Measurements from ENCODE around the gene KCND1.

Gene KCND1

GRCh38 chrX:48934581-48935300 lies 36.9 kb downstream of the KCND1 start:
- no peak for TF ChIP-seq CTCF (IDR thresholded peaks at IDR 0.05)
- H3K36me3 Mint-ChIP-seq (ENCODE audit: low read depth), result peaks cover 62% of the 10 kb centered on the region
- H3K9me3 Mint-ChIP-seq, result peaks cover 38% of the 10 kb centered on the region
- H3K4me1 Mint-ChIP-seq, result peaks cover 22% of the 10 kb centered on the region
- no peak for DNase-seq
- H3K4me3 Mint-ChIP-seq, result no peak overlapping the region
- no peak overlapping the region for H3K27ac Mint-ChIP-seq
- no peaks in the 10 kb centered on the region for H3K27me3 Mint-ChIP-seq (ENCODE audit: low read depth, poor library complexity)

GRCh38 chrX:48933757-48934156 lies 37.9 kb downstream of the KCND1 start:
- H3K27ac Mint-ChIP-seq, result no peak overlapping the region
- peaks cover 15% of the 10 kb centered on the region for H3K4me1 Mint-ChIP-seq
- H3K9me3 Mint-ChIP-seq, result peaks cover 30% of the 10 kb centered on the region
- H3K27me3 Mint-ChIP-seq (ENCODE audit: low read depth, poor library complexity), result no peaks in the 10 kb centered on the region
- H3K36me3 Mint-ChIP-seq (ENCODE audit: low read depth), result peaks cover 55% of the 10 kb centered on the region
- no peak for TF ChIP-seq CTCF (IDR thresholded peaks at IDR 0.05)
- H3K4me3 Mint-ChIP-seq, result no peak overlapping the region
- no peak for DNase-seq

GRCh38 chrX:48927736-48928382 lies 43.8 kb downstream of the KCND1 start:
- no peak for DNase-seq
- TF ChIP-seq CTCF (IDR thresholded peaks at IDR 0.05), result no peak
- Mint-ChIP-seq H3K27ac (no peak overlapping the region), H3K9me3 (peaks cover 34% of the 10 kb centered on the region), H3K27me3 (ENCODE audit: low read depth, poor library complexity) (no peaks in the 10 kb centered on the region), H3K4me3 (no peak overlapping the region), H3K4me1 (peaks cover 7% of the 10 kb centered on the region), H3K36me3 (ENCODE audit: low read depth) (peaks cover 55% of the 10 kb centered on the region)

- Mint-ChIP-seq H3K9me3 (peaks cover 33% of the 10 kb centered on the region), H3K4me3 (no peak overlapping the region), H3K27ac (no peak overlapping the region)
Observed at GRCh38 chrX:48927123-48927522, 44.5 kb downstream of the KCND1 start.

GRCh38 chrX:48924270-48924669 lies 47.4 kb downstream of the KCND1 start:
- no peak for DNase-seq
- Mint-ChIP-seq H3K4me1 (peaks cover 22% of the 10 kb centered on the region), H3K4me3 (no peak overlapping the region), H3K27me3 (ENCODE audit: low read depth, poor library complexity) (peaks cover 3% of the 10 kb centered on the region), H3K9me3 (peaks cover 38% of the 10 kb centered on the region), H3K27ac (no peak overlapping the region), H3K36me3 (ENCODE audit: low read depth) (peaks cover 37% of the 10 kb centered on the region)
- no peak for TF ChIP-seq CTCF (IDR thresholded peaks at IDR 0.05)

More at GRCh38 chrX:48927123-48927522, 44.5 kb downstream of the KCND1 start:
- Mint-ChIP-seq H3K36me3 (ENCODE audit: low read depth) (peaks cover 52% of the 10 kb centered on the region), H3K27me3 (ENCODE audit: low read depth, poor library complexity) (no peaks in the 10 kb centered on the region), H3K4me1 (peaks cover 7% of the 10 kb centered on the region)
- TF ChIP-seq CTCF (IDR thresholded peaks at IDR 0.05), result no peak
- no peak for DNase-seq

Measured in nephron progenitor cell (in vitro differentiated cells).